Measurements from ENCODE around the gene MEAK7.

MEAK7 gene

DNA sequence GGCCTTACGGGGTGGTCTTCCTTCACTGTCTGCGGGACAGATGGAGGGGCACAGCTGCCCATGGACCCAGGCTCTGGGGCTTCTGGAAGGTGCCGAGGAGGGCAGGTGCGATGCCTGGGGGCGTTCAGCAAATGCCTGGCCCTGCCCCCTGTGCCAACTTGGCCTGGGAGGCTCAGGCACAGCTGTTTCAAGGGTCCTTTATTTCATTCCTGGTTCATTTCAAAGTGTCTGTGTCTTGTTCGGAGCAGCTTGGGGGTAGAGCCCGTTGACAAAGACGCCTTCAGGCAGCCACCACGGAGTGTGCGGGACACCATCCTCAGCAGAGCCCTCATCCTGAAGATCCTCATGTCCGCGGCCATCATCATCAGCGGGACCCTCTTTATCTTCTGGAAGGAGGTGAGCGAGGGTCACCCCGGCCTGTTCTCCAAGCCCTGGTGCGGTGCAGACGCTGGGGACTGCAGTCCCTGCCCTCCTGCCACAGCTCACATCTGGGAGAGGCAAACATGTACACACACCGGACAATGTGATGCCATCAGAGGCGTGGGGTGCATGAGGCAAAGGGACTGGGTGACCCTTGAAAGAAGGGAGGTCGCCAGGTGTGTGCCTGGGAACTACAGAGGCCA lies 43.9 kb downstream of the MEAK7 start:
- in situ Hi-C loops (cut with HindIII; ENCODE audit: low sequenced_read_pairs) = loop anchor here (10.0 kb wide), 2 partner anchors 166 to 196 kb away; partner anchors contain the start of gene WFDC1
- H3K4me3 ChIP-seq (ENCODE audit: low read depth, low read length) = no peak overlapping the region
- DNase-seq (ENCODE audit: low read depth) = no peak
- TF ChIP-seq CTCF (IDR thresholded peaks at IDR 0.05; ENCODE audit: low read depth, low read length, missing control alignments) = no peak

GRCh38 chr16:84459941-84460405 lies 44.5 kb downstream of the MEAK7 start:
- no peak for TF ChIP-seq CTCF (IDR thresholded peaks at IDR 0.05; ENCODE audit: low read depth, low read length, missing control alignments)
- DNase-seq (ENCODE audit: low read depth) = no peak
- in situ Hi-C loops (cut with HindIII; ENCODE audit: low sequenced_read_pairs) = loop anchor here (10.0 kb wide), 2 partner anchors 165 to 195 kb away; partner anchors contain the start of gene WFDC1
- H3K4me3 ChIP-seq (ENCODE audit: low read depth, low read length) = no peak overlapping the region

DNA sequence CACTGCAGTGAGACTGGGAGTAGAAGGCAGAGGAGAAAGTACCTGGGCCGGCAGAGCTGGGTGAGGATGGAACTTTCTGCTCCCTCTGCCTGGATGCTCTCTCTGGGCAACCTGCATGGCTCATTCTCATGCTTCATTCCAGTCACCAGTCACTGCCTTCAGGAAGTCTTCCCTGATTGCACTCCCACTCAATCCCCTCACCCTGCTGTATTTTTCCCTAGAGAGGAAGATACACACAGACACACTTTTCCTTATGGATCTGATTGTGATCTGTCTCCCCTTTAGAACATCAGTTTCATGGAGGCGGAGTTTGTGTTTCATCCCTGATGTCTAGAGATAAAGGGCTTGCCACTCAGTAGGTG lies 44.9 kb downstream of the MEAK7 start:
- DNase-seq (ENCODE audit: low read depth) = no peak
- in situ Hi-C loops (cut with HindIII; ENCODE audit: low sequenced_read_pairs) = no loop called here
- TF ChIP-seq CTCF (IDR thresholded peaks at IDR 0.05; ENCODE audit: low read depth, low read length, missing control alignments) = no peak
- H3K4me3 ChIP-seq (ENCODE audit: low read depth, low read length) = no peak overlapping the region

GRCh38 chr16:84458606-84459532 lies 45.6 kb downstream of the MEAK7 start:
- DNase-seq (ENCODE audit: low read depth) = no peak
- no peak for TF ChIP-seq CTCF (IDR thresholded peaks at IDR 0.05; ENCODE audit: low read depth, low read length, missing control alignments)
- in situ Hi-C loops (cut with HindIII; ENCODE audit: low sequenced_read_pairs) = no loop called here
- no peak overlapping the region for H3K4me3 ChIP-seq (ENCODE audit: low read depth, low read length)

- TF ChIP-seq CTCF (IDR thresholded peaks at IDR 0.05; ENCODE audit: low read depth, low read length, missing control alignments) = no peak
- H3K4me3 ChIP-seq (ENCODE audit: low read depth, low read length) = no peak overlapping the region
- in situ Hi-C loops (cut with HindIII; ENCODE audit: low sequenced_read_pairs) = no loop called here
- no peak for DNase-seq (ENCODE audit: low read depth)
Observed at GRCh38 chr16:84455031-84455430, 49.4 kb downstream of the MEAK7 start.
